Right lobe of liver (tissue), 6 donors: Measurements from ENCODE around the gene GNPTG. TPM values are rescaled to one million over a fixed set of nuclear protein-coding genes. Genes with fewer than 3 reads are reported as not detected.

Source experiments
- ATAC-seq, 4 donors: fragments of 200-7000 bp; cut with Tn5 transposase; one replicate each; pipeline ENCODE4 v1.9.1; 2020; ENCODE audit warnings: mild to moderate bottlenecking in 4 of 4, moderate library complexity in 4 of 4
- DNase-seq, 3 donors: peaks; one replicate each; pipeline ENCODE4 v3.0.0-alpha.2; 2020
- H3K27ac ChIP-seq, 3 donors: fragments of 200-600 bp; one replicate each; pipeline ENCODE4 v1.8.0; 2022
- H3K27me3 ChIP-seq, 2 donors: fragments of 200-600 bp; one replicate each; pipeline ENCODE4 v1.8.0; 2022
- H3K36me3 ChIP-seq, 4 donors: fragments of 200-600 bp; sonication (generic) in 1 of 4; one replicate each; pipeline versions ENCODE4 v1.5.1 to v1.8.0; 2017 to 2022; ENCODE audit warnings: control low read depth in 1 of 4
- H3K4me1 ChIP-seq, 4 donors: fragments of 200-600 bp; sonication (generic) in 1 of 4; one replicate each; pipeline versions ENCODE4 v1.5.1 to v1.8.0; 2017 to 2022; ENCODE audit warnings: control low read depth in 1 of 4
- H3K4me3 ChIP-seq, 3 donors: fragments of 200-600 bp; one replicate each; pipeline ENCODE4 v1.8.0; 2022
- H3K9me3 ChIP-seq, 4 donors: fragments of 200-600 bp; sonication (generic) in 1 of 4; one replicate each; pipeline versions ENCODE4 v1.5.1 to v1.8.0; 2017 to 2022; ENCODE audit warnings: control low read depth in 1 of 4
- POLR2A ChIP-seq: fragments of 450-650 bp; IDR thresholded peaks from one replicate; pipeline ENCODE4 v1.6.1; 2017; ENCODE audit warnings: antibody characterized with exemption, mild to moderate bottlenecking
- WGBS: methylation state at CpG from one replicate; pipeline ENCODE4 v1.1.6; 2018; ENCODE audit warnings: low coverage, low lambda C conversion rate; ENCODE audit not compliant: insufficient coverage; ENCODE audit errors: missing lambda C conversion rate; 5-methylcytosine and 5-hydroxymethylcytosine counted together
- intact Hi-C, 2 donors: fragments of 100-400 bp; cut with DNase I; formaldehyde crosslinking; loops; one replicate each; pipeline versions ENCODE4 v1.11.2 to v1.14.1; 2022
- total RNA-seq, 6 experiments: library from RNA; depleted of rRNA in 2 of 6; stranded (reverse); fragments of >200 nt in 2 of 6; fragmentation: NEBNext Ultra II Directional in 3 of 6; extraction: Animal tissue kit (Norgen Biotek cat#: 25700) in 3 of 6; gene quantifications; one replicate each; pipeline versions ENCODE4 v1.1.0 to v1.2.4, GENCODE V29; 2016 to 2023
- TF ChIP-seq, protein P1 (sequence below), 4 donors: fragments of 200-600 bp in 3 of 4; fragments of 450-650 bp in 1 of 4; IDR thresholded peaks; one replicate each; pipeline versions ENCODE4 v1.5.1 to v1.8.0; 2016 to 2022; ENCODE audit warnings: antibody characterized with exemption in 4 of 4, mild to moderate bottlenecking in 2 of 4
- donor health status: DM: no; HTN: yes; CAD: no.
- donor health status: DM: no; HTN: no; CAD: no.
- donor health status: DM: no; HTN: no; CAD: no.
- donor health status: DM: no; HTN: yes; CAD: no.
- donor health status: DM: no; HTN: yes; CAD: no.

The GNPTG gene
- total RNA-seq, 6 experiments from 2014 or later, result 44.3 to 72.8 (median 63.0) TPM

DNA sequence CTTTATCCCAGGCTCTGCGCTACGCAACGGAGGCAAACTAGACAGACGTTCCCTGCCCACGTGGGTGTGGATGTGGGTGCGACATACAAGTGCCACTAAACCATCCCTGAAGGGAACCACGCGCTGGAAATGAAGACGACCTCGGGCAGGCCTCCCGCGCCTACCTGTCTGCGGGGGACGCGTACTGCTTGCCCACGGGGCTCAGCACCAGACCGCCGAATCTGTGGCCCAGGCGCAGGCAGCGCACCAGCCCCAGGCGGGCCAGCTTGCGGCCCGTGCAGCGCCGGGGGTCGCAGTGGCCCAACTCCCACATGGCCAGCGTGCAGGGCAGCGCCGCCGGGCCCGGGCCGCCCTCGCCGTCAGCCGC lies 533 bp upstream of the GNPTG start:
- Histone ChIP-seq H3K36me3 (no peaks in the 10 kb centered on the region), H3K9me3 (no peaks in the 10 kb centered on the region), H3K4me3 (peak overlapping the region; percentile 98 to 100 (median 100)), H3K4me1 (peaks cover 0 to 26% (median 12%) of the 10 kb centered on the region in 4 donors), H3K27me3 (no peaks in the 10 kb centered on the region), H3K27ac (peak overlapping the region; percentile 40 to 65 (median 57))
- intact Hi-C loops, result no loop called here
- WGBS, result 0% methylated on average over 8 of the region's 35 CpGs
- DNase-seq (no peak), ATAC-seq (no peak)
- TF ChIP-seq, protein P1, sequence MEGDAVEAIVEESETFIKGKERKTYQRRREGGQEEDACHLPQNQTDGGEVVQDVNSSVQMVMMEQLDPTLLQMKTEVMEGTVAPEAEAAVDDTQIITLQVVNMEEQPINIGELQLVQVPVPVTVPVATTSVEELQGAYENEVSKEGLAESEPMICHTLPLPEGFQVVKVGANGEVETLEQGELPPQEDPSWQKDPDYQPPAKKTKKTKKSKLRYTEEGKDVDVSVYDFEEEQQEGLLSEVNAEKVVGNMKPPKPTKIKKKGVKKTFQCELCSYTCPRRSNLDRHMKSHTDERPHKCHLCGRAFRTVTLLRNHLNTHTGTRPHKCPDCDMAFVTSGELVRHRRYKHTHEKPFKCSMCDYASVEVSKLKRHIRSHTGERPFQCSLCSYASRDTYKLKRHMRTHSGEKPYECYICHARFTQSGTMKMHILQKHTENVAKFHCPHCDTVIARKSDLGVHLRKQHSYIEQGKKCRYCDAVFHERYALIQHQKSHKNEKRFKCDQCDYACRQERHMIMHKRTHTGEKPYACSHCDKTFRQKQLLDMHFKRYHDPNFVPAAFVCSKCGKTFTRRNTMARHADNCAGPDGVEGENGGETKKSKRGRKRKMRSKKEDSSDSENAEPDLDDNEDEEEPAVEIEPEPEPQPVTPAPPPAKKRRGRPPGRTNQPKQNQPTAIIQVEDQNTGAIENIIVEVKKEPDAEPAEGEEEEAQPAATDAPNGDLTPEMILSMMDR (IDR thresholded peaks at IDR 0.05), result no peak
- TF ChIP-seq POLR2A, result no peak

DNA sequence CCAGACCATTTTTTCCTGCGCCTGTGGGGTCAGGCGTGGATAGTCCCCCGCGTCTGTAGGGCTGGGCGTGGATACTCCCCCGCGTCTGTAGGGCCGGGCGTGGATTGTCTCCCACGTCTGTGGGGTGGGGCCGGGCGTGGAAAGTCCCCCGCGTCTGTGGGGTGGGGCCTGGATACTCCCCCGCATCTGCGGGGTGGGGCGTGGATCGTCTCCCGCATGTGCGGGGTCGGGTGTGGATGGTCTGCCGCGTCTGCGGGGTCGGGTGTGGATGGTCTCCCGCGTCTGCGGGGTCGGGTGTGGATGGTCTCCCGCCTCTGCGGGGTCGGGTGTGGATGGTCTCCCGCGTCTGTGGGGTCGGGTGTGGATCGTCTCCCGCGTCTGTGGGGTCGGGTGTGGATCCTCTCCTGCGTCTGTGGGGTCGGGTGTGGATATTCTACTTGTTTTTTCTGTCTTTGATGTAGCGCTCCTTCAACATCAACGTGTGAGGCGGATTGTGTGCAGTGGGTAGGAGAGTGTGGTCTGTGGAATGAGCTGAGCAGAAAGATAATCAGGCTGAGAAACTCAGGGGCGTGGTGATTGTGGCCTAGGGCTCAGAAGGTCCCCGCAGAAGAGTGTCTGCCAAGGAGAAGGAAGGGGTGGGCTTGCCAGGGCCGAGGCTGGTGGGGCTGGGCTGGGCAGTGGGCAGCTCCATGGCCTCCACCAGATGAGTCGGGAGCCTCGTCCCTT lies 3.2 kb downstream of the GNPTG start:
- H3K9me3 ChIP-seq, result no peaks in the 10 kb centered on the region
- no peaks in the 10 kb centered on the region for H3K27me3 ChIP-seq
- H3K36me3 ChIP-seq, result peaks cover 0 to 6% (median 0%) of the 10 kb centered on the region in 4 donors
- H3K27ac ChIP-seq, result no peak overlapping the region
- intact Hi-C loops, result no loop called here
- H3K4me1 ChIP-seq, result peaks cover 0 to 26% (median 12%) of the 10 kb centered on the region in 4 donors
- H3K4me3 ChIP-seq, result no peak overlapping the region
- 90% methylated on average over 22 of the region's 49 CpGs for WGBS
- DNase-seq (no peak), ATAC-seq (no peak)
- no peak for TF ChIP-seq POLR2A
- TF ChIP-seq, protein P1 (IDR thresholded peaks at IDR 0.05), result no peak

DNA sequence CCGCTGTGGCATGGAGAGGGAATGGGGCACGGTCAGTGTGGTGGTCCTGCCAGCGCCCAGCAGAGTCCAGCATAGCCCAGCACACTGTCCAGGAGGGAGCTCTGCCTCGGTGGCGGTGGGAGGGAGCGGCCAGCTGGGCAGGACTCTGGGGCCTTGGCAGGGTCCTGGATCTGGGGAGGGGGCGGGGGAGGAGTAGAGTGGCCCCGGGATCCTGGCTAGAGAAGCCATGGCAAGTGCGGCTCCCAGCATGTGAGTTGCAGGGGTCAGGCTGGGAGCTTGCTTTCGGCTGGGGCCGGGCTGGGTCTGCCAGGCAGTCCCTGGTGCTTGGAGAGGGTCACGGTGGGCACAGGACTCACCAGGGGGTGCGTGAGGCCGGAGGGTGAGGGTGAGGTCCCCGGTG lies 3.9 kb downstream of the GNPTG start:
- Histone ChIP-seq H3K4me1 (peaks cover 0 to 23% (median 11%) of the 10 kb centered on the region in 4 donors), H3K9me3 (no peaks in the 10 kb centered on the region), H3K27me3 (no peaks in the 10 kb centered on the region), H3K36me3 (peaks cover 0 to 10% (median 0%) of the 10 kb centered on the region in 4 donors), H3K27ac (no peak overlapping the region), H3K4me3 (no peak overlapping the region)
- TF ChIP-seq POLR2A, result no peak
- TF ChIP-seq, protein P1 (IDR thresholded peaks at IDR 0.05), result no peak
- no peak for ATAC-seq
- WGBS, result 90% methylated on average over 2 of the region's 15 CpGs
- no peak for DNase-seq
- intact Hi-C loops, result no loop called here

DNA sequence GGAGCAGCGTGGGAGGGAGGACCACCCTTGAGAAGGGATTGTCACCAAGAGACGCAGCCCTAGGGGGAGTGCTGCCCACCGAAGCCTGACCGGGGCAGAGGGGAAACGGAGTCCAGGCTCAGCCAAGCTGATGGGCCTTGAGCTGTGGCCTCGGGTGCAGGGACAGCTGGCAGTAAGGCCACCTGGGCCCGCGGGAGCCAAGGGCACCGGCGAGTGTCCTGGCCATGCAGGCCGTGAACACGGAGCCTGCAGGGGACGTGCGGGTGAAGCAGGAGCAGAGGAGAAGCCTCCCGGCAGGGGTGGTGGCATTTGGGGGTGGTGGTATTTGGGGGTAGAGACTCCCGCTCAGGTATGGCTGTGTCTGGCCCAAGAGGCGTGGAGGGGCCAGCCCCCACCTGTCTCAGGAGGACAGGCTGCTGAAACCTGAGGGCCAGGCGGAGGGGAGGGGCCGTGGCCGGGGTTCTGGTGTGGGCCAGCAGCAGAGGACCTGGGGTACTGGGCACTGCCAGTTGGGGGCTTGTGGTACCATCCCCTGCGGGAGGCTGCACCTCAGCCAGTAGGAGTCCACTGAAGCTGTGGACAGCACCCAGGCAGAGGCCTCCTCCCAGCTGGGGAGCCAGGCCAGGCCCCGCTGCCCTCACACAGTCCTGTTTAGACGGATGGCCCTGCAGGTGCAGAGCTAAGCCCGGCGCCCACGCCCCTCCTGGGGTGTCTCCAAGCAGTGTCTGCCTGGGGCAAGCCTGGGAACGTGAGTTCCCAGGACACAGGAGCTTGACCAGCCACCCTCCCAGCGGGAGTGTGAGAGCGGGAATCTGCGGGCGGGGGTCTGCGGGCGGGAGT lies 4.5 kb downstream of the GNPTG start:
- DNase-seq (no peak), ATAC-seq (peak in 2 of 4 donors; percentile 16 to 17)
- H3K4me3 ChIP-seq, result no peak overlapping the region
- peaks cover 0 to 14% (median under 1%) of the 10 kb centered on the region in 4 donors for H3K36me3 ChIP-seq
- intact Hi-C loops, result no loop called here
- H3K4me1 ChIP-seq, result peaks cover 0 to 16% (median 8%) of the 10 kb centered on the region in 4 donors
- WGBS, result 83% methylated on average over 6 of the region's 33 CpGs
- TF ChIP-seq, protein P1 (IDR thresholded peaks at IDR 0.05), result no peak
- TF ChIP-seq POLR2A, result no peak
- no peak overlapping the region for H3K27ac ChIP-seq
- H3K9me3 ChIP-seq, result no peaks in the 10 kb centered on the region
- H3K27me3 ChIP-seq, result no peaks in the 10 kb centered on the region
